Chondrocyte (in vitro differentiated cells): ENCODE measurements around the gene RAB11FIP2. TPM values are rescaled to one million over a fixed set of nuclear protein-coding genes. Genes with fewer than 3 reads are reported as not detected.

ENCODE experiments used
- DNase-seq: peaks from one replicate; pipeline ENCODE4 v3.0.0; 2021; ENCODE audit warnings: mixed read lengths, low spot score
- H3K27ac Mint-ChIP-seq: one replicate; pipeline ENCODE4 v1.8.0; 2021; ENCODE audit warnings: mild to moderate bottlenecking, moderate library complexity, mixed read lengths; ENCODE audit not compliant: unreplicated experiment
- H3K27me3 Mint-ChIP-seq: 2 replicates; pipeline ENCODE4 v1.8.0; 2021; ENCODE audit warnings: low read depth, mixed read lengths
- H3K36me3 Mint-ChIP-seq: 2 replicates; pipeline ENCODE4 v1.8.0; 2021; ENCODE audit warnings: low read depth, mixed read lengths
- H3K4me1 Mint-ChIP-seq: 2 replicates; pipeline ENCODE4 v1.8.0; 2021; ENCODE audit warnings: low read depth, mild to moderate bottlenecking, mixed read lengths
- H3K4me3 Mint-ChIP-seq: one replicate; pipeline ENCODE4 v1.8.0; 2021; ENCODE audit warnings: mild to moderate bottlenecking, moderate library complexity, mixed read lengths; ENCODE audit not compliant: unreplicated experiment
- H3K9me3 Mint-ChIP-seq: 2 replicates; pipeline ENCODE4 v1.8.0; 2021; ENCODE audit warnings: low read depth, mixed read lengths
- CTCF ChIP-seq: fragments of 200-600 bp; sonication (generic); IDR thresholded peaks from 2 replicates; pipeline ENCODE4 v1.5.0; 2021; ENCODE audit warnings: antibody characterized with exemption, mild to moderate bottlenecking, moderate library complexity
- total RNA-seq: library from RNA; stranded (reverse); gene quantifications from 3 replicates; pipeline ENCODE4 v1.2.1, GENCODE V29; 2021

The RAB11FIP2 gene
- total RNA-seq, 1 donor from 2014 or later, result 20.9 TPM

GRCh38 chr10:117997673-117998072 is 49.1 kb downstream of the RAB11FIP2 start:
- H3K36me3 Mint-ChIP-seq, result peaks cover 3% of the 10 kb centered on the region
- no peak overlapping the region for H3K27ac Mint-ChIP-seq
- DNase-seq, result no peak
- H3K9me3 Mint-ChIP-seq, result no peaks in the 10 kb centered on the region
- no peak overlapping the region for H3K4me3 Mint-ChIP-seq
- H3K4me1 Mint-ChIP-seq, result no peaks in the 10 kb centered on the region
- H3K27me3 Mint-ChIP-seq, result no peaks in the 10 kb centered on the region
- no peak for TF ChIP-seq CTCF

GRCh38 chr10:117996709-117997108 is 50.0 kb downstream of the RAB11FIP2 start:
- DNase-seq, result no peak
- H3K36me3 Mint-ChIP-seq, result peaks cover 3% of the 10 kb centered on the region
- no peak for TF ChIP-seq CTCF
- no peak overlapping the region for H3K27ac Mint-ChIP-seq
- H3K4me3 Mint-ChIP-seq, result no peak overlapping the region
- H3K4me1 Mint-ChIP-seq, result no peaks in the 10 kb centered on the region
- no peaks in the 10 kb centered on the region for H3K9me3 Mint-ChIP-seq
- H3K27me3 Mint-ChIP-seq, result no peaks in the 10 kb centered on the region

- no peak overlapping the region for H3K27ac Mint-ChIP-seq
- no peaks in the 10 kb centered on the region for H3K27me3 Mint-ChIP-seq
- no peak for TF ChIP-seq CTCF
- no peak for DNase-seq
- H3K4me1 Mint-ChIP-seq, result no peaks in the 10 kb centered on the region
- H3K4me3 Mint-ChIP-seq, result no peak overlapping the region
- peaks cover 1% of the 10 kb centered on the region for H3K36me3 Mint-ChIP-seq
- no peaks in the 10 kb centered on the region for H3K9me3 Mint-ChIP-seq
Observed at GRCh38 chr10:117994771-117995170, 52.0 kb downstream of the RAB11FIP2 start.

- H3K27me3 Mint-ChIP-seq, result no peaks in the 10 kb centered on the region
- no peaks in the 10 kb centered on the region for H3K4me1 Mint-ChIP-seq
- H3K4me3 Mint-ChIP-seq, result no peak overlapping the region
- no peaks in the 10 kb centered on the region for H3K9me3 Mint-ChIP-seq
- DNase-seq, result no peak
- H3K27ac Mint-ChIP-seq, result no peak overlapping the region
- peaks cover 1% of the 10 kb centered on the region for H3K36me3 Mint-ChIP-seq
- TF ChIP-seq CTCF, result no peak
Observed at GRCh38 chr10:117993166-117993565, 53.6 kb downstream of the RAB11FIP2 start.

GRCh38 chr10:117991701-117992100 is 55.0 kb downstream of the RAB11FIP2 start:
- no peak for DNase-seq
- peaks cover 1% of the 10 kb centered on the region for H3K36me3 Mint-ChIP-seq
- no peak for TF ChIP-seq CTCF
- H3K27ac Mint-ChIP-seq, result no peak overlapping the region
- no peaks in the 10 kb centered on the region for H3K4me1 Mint-ChIP-seq
- no peaks in the 10 kb centered on the region for H3K27me3 Mint-ChIP-seq
- H3K9me3 Mint-ChIP-seq, result peaks cover 4% of the 10 kb centered on the region
- H3K4me3 Mint-ChIP-seq, result no peak overlapping the region
